NOMO-1 treated with DMSO at 0.1 percent for 48 hours (cell line): ENCODE measurements around the gene MTUS2.

Source experiments
- DNase-seq: peaks from one replicate; lab custom pipeline; 2025; ENCODE audit not compliant: unreplicated experiment; lab: John Stamatoyannopoulos, UW

MTUS2 gene

DNA sequence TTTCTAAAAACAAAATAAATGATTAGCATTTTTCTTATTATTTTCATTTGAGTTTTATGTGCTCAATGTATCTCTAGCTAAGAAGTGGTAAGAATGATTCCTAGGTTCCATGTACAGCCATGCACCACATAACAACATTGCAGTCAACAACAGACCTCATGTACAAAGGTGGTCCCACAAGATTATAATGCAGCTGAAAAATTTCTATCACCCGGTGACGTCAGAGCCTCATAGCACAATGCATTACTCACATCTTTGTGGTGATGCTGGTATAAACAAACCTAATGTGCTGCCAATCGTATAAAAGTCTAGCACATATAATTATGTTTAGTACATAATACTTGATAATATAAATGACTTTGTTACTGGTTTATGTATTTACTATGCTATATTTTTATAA, 654.9 kb downstream of the MTUS2 start:
- DNase-seq, result no peak

DNA sequence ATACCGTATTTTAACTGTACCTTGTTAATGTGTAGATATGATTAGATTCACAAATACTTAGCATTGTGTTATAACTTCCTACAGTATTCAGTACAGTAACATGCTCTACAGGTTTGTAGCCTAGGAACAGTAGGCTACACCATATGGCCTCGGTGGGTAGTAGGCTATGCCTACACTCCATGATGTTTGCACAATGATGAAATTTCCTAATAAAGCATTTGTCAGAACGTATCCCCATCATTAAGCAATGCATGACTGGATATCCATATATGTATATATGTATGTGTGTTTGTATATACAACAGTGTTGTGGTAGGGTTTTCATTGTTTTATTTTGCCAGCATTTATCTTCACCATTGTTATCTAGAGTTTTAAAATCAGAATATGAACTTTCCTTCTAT, 655.9 kb downstream of the MTUS2 start:
- DNase-seq, result no peak

DNA sequence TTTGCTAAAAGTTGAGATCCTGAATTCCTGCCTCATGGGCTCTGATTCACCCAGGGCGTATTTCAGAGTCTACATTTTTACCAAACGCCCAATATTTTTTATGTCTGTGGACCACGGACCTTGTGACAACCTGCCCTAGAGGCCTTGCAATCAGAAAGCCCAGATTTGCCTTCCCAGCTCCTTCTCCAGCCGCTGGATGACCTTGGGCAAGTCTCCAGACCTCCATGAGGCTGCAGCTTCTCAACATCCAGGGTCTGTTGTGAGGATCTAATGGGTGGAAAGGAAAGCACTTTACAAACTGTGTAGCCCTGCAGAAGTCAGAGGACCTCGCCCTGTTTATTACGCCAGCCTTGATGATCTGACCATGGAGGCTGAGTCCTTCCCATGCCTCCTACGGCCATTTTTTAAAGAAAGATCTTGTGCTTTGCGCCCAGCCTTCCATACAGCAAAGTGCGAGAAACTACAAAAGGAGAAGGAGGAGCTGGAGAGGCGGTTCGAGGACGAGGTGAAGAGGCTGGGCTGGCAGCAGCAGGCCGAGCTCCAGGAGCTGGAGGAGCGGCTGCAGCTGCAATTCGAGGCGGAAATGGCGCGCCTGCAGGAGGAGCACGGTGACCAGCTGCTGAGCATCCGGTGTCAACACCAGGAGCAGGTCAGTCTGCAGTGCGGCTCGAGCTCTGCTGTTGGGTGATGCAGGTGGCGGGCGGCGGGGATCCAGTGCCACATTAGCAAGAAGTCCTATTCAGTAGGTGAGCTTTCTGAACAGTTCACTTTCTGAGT, 659.8 kb downstream of the MTUS2 start:
- no peak for DNase-seq

DNA sequence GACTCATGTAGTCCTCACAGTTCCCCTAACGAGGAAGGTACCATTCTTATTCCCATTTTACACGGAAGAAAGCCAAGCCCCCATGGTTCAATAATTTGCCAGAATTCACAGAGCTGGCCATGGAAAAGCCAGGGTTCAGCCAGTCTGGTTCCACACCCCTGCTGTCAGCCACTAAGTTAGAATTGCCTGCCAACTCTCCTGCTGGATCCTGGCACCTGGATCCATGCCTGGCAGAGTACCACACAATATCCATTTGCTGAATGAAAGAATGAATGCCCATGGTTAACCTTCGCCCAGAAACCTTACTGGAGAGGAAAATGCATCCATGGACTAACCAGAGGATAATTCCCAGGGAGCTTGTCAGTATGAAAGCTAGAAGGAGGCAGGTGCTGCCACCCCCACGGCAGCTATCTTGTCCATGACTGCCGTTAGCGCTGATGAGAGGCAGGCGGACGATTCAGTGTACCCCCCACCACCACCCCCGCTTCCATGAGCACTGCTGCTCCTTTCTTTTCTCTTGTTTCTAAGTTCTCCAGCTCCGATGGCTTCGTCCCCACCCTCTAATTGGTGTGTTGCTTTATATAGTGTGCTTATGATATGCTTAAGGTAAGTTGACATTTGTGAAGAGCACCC, 660.9 kb downstream of the MTUS2 start:
- no peak for DNase-seq

DNA sequence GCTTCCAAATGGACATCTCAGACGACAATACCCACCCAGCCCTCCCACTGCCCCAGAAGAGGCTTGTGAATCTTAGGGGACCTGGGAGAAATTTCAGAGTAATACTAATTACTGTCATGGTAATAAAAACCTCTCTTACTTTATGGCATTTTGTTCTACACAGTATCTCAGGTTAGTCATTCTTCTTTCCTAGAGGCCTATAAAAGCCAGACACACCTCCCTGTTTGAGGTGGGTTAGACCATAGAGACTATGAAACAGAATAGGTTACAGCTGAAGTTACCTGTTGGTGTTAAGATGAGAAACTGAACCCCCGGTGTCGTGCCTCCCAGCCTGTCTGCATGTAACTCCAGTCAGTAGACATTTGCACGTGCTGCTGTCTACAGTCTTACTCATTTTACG, 661.5 kb downstream of the MTUS2 start:
- no peak for DNase-seq

DNA sequence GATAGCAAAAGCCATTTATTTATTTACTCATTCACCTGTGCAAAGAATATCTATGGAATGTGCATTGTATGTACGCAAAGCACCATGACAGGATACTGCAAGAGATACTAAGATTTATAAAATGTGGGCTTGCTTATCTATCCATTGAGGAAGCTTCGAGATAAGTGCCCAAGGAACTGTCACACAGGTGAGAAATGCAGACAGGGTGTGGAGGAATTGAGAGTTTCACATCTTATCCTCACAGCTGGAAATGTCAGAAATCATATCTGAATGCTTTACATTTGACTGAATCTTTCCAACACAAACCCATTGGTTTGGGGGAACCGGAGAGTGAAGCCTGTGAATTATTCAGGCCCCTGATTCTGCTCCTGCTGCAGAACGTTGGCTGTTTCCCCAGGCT, 662.4 kb downstream of the MTUS2 start:
- no peak for DNase-seq

DNA sequence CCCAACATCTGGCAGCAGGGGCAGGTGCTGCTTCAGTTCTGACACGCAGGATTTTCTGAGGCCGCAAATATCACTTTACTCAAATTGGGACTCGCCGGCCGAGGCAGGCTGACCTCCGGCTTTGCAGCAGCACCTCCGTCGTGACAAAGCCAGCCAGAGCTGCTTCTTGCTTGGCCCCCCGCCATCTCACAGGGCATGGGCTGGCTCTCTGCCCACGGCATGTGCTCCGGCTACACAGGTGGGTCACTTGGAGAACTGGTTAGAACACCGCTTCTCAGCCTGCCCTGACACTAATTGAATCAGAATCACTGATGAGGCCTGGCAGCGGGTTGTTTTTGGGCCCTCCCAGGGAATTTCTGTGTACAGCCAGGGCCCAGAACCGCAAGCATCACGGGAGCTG, 663.1 kb downstream of the MTUS2 start:
- no peak for DNase-seq

DNA sequence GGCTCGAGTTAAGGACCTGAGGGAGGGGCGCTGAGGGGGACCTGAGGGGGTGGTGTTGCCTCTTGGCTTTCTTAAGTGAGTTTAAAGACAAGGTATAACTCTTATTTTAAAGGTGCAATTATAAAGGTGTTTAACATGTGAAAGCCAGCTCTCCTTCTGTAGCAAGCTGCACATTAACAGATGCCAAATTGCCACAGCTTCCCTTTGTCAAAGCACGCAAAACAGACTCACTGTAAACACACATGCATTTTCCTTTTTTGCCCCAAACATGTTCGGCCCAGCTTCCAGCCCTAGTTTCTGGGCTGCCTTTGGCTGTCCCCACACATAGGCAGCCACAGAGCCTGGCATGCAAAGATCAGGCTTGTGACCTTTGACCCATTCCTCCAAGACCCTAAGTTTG, 663.5 kb downstream of the MTUS2 start:
- DNase-seq, result no peak

DNA sequence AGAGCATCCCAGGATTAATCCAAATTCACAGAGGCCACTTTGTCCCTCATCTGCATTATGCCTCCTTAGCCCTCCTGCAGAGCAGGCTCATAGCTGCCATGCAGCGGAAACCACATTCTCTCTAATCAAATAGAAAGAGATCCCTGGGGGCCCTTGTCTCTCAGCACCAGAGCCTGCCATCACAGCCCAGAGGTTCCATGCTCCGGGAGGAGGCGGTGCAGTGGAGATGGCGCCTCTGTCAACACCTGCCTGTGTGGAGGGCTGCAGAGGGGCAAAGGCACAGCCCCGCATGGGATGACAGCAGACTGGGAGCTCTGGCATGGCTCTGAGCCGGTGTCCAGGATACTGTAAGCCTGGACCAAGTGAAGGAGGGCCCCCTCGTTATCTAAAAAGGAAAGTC, 664.1 kb downstream of the MTUS2 start:
- DNase-seq, result no peak

DNA sequence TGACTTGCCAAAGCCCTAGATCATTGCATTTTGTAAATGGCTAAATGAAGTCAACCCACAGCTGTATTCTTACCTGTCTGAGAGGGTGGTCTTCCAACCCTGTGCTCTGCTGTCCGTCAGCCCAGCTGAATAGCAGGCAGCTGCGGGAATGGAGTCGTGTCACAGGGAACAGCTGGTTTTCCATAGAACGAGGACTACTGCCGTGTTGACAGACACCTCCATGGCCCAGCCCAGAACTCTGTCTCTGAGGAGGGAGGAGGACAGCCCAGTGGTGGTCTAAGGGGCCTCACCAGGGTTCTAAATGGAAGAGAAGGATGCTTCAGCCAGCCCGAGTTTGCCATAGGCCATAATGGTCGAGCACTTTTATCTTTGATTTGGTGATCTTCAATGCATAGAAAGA, 664.7 kb downstream of the MTUS2 start:
- DNase-seq, result no peak

DNA sequence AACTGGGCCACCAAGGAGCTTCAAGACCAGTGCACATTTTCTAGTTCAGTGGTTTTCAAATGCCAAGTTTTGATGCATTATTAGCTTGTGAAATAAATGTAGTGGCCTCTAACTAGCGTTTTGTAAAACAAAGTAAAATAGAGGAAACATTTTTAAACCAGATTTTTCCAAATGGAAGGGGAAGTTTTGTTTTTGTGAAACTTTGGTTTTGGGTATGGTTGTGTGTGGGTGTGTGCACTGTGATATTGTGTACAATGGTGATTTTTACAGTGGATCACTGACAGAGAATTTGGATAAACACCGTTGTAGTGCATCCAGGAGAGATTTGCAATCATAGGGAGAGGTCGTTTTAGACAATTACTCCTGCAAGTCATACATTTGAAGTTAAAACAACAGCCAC, 666.4 kb downstream of the MTUS2 start:
- DNase-seq, result no peak

DNA sequence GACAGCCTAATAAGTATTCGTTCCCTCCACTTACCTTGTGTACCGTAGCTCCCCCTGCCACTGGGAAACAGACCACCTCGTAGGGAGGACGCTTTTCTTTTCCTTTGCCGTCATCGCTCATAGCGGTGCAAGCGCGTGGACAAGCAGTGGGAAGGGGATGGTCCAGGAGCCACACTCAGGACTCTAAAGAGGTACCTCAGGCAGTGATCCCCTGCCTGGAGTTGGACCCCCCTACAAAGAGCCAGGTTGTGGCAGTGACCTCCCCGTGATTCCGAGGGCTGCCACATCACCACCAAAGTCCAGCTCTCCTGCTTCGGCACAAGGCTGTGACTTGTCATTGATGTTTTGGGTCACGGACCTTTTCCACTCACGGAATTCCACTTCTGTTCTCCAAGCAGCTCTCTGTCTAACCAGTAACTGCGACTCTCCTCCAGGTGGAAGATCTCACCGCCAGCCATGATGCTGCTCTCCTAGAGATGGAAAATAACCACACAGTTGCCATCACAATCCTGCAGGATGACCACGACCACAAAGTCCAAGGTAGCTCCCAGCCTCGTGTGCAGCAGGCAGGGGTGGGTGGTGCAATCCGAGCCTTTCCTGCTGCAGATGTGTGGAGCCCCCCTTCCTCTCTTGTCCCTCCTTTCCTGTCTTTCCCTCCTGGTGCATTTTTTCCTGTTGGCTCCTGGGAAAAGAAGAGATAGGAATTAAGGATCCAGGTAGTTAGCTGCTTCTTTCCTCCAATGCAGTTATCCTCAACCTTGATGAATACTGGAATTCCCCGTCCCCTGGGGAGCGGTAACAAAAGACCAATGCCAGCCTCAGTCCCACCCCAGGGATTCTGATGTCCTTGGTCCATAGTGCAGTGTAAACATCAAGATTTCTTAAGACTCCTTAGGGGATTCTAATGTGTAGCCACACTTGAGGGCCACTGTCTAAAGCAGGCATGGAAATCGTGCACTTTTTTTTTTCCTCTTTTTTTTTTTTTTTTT, 667.6 kb downstream of the MTUS2 start:
- no peak for DNase-seq

DNA sequence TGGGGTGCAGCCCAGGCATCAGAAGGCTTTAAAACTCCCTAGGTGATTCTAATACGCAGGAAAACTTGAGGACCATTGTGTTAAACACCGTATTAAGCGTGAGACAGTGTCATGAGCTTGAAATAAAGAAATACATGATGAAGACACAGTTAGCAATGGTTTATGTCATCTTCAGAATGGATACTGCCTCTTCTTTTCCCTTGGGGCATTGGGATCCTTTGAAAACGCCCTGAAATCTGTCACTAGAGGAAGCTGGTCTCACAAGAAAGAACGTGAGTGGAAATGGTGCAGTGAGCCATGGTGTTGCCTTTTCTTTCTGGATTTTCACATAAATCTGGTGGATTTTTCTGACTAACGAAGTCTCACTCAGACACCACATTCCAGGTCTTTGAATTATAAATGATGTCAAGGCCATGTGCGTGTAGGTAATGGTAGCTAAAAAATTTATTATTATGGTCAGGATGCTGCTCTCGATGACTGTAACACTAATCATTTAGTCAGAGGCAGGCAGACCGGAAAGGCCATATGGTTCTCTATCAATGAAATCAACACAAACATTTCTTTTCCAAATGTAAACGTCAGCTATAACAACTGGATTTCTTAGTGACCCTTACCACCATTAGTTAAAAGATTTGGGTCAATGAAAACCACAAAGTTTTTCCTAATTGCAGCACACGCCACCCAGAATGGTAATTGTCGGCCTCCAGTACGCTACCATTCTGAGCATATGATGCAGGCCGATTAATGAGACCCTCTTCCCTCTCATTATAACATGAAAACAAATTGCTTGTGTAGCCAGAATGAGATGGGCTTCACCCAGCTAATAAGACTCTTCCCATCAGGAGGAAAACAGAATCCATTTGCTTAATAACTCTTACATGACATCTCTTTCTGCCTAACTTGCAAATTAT, 669.8 kb downstream of the MTUS2 start:
- DNase-seq, result no peak

DNA sequence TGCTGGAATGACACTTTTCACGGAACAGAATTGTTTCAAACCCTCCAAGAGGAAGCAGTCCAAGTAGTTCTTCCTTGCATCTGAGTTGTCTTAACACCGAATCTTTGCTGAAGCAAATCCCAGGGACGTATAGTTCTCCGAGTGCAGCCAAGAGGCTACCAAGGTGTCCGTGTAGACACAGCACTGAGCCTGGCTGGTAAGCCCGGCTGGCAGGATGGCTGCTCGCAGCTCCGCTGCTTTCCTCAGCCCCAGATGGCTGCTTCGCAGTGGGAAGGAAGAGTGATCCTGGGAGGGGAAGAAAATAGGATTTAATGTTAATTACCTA, 670.4 kb downstream of the MTUS2 start:
- no peak for DNase-seq

DNA sequence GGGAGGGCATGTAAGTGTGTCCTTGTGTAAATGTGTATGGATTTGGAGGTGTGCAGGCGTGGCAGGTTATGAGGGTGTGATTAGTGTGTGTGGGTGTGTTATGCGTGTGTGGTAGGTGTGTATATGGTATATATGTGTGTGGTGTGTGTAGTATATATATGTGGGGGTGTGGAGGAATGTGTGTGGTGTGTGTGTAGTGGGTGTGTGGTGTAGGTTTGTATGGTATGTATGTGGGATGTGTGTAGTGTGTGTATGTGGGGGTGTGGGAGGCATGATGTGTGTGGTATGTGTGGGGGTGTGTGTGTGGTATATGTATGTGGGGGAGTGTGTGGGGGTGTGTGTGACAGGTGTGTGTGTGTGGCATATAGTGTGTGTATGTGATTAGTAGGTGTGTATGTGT, 671.1 kb downstream of the MTUS2 start:
- DNase-seq, result no peak

DNA sequence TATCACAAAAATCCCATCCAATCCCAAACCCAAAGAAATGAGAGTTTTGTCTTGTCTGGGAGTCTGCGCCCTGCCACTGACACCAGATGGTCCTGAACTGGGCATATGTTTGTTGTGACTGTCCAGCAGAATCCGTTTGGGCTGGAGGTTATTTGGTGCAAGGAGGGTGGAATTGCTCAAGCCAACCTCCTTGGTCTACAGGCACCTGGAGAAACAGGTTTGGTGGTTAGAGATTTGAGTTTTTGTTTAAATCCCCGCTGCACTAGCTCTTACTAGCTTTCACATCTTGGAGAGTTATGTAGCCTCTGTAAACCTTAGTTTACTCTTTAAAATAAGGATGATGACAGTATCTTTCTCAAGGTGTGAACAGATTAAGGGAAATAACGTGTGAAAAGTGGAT, 673.7 kb downstream of the MTUS2 start:
- no peak for DNase-seq

DNA sequence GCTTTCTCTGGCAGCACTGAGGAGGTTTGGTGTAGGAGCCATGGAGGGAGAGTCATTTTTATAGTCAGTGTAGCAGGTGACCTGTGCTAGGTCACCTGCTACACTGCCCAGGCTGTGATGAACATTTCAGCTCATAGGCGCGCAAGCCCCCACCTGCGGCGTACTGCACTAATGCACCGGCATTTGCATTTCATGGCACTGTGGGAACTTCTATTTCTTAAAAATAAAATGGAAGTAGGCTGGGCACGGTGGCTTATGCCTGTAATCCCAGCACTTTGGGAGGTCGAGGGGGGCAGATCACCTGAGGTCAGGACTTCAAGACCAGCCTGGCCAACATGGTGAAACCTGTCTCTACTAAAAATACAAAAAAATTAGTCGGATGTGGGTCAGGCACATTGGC, 674.4 kb downstream of the MTUS2 start:
- DNase-seq, result no peak

DNA sequence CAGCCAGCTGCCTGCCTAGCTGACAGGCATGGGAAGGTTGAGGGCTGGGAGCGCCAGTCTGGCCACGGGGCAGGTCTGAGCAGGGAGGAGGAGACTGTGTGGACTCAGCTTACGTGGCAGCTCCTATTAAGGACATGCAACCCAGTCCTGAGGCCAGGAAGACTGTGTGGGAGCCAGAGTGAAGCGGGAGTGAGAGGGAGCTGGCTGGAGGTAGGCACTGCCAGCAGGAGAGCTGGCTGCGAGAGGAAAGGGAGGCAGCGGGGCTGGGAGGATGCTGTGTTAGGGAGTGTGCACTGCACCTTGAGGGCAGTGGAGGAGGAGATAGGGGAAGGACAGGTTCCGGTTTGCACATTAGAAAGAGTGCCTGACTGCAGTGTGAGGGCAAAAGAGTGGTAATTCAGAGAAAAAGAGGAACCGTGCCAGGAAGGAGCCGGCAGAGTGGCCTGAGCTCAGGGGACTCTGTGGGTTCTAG, 676.1 kb downstream of the MTUS2 start:
- DNase-seq, result peak; percentile 98

DNA sequence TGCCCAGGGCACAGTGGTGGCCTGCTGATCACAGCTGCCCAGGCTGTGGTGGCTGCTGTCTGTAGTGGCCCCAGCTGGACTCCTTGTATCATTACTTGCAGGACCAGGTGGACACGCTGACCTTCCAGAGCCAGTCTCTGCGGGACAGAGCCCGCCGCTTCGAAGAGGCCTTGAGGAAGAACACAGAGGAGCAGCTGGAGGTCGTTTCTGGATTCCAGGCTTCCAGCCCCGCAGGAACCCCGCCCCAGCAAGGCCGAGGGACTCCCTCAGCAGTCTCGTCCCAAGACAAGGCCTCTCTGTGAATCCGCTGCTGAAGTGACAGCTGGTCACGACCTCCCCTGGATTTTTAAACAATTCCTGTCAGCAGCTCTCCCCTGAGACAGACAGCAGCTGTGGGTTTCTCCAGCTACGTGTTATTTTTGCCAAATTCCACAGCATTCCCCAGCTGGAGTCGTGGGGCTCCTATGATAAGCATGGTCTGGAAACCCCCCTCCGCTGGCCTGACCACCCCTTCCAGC, 677.1 kb downstream of the MTUS2 start:
- DNase-seq, result no peak

DNA sequence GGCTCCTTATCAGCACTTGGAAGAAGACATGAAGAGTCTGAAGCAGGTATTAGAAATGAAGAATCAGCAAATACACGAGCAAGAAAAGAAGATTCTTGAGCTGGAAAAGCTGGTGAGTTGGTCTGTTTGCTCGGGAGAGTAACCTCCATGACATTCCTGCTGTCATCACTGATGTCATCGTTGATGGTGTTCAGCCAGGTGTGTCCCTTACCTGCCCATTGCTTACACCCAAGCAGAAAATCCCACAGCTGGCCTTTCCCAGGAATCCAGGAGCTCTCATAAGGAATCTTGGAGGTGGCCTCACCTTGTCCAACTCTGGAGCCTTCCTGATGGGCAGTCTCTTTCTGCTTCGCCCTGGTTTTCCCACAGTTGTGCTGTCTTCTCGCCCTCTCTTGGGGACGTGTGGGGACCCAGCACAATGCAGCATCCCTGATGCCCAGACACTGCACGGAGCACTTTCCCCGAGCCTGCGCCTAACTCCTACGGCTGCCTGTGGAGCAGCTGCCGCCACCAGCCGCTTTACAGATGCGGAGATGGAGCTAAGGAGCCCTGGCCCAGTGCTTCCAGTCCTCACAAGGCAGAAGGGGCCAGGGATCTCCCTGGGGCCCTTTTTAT, 678.4 kb downstream of the MTUS2 start:
- no peak for DNase-seq
